Activated CD4-positive, alpha-beta T cell treated with anti-CD3 and anti-CD28 coated beads for 4 hours (primary cell): ENCODE results near the gene CARM1.
"Not testable (repeated sequence)": the region's sequence is repeated elsewhere in the genome, so short reads cannot be mapped to it uniquely, and the experiment has no call there.

ENCODE experiments used
- DNase-seq, 2 donors: peaks; one replicate each; pipeline ENCODE4 v3.0.0-alpha.2; 2020

The CARM1 gene

GRCh38 chr19:10870955-10871603 is at the start of gene CARM1:
Gene CARM1, plus strand, starts transcription at chr19:10871553. Its CDS starts 150 bp downstream, at chr19:10871703.
- peak; percentile 99 for DNase-seq

GRCh38 chr19:10823690-10824089 is 47.7 kb upstream of the CARM1 start:
- DNase-seq, result no peak

- no peak for DNase-seq
These were observed 45.1 kb upstream of the CARM1 start for GRCh38 chr19:10826231-10826630.

DNA sequence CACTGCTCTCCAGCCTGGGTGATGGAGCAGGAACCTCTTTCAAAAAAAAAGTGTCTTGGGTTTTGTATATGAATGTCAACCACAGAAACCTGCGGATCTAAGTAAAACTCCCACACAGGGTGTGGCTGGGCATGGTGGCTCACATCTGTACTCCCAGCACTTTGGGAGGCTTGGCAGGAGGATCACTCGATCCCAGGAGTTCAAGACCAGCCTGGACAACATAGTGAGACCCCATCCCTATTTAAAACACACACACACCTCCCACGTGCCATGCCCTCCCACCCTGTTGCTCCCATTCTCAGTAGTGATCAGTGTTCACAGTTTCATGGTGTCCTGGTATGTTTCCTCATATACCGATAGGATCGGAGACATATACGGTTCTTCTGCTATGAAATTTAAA is 44.5 kb upstream of the CARM1 start:
- DNase-seq, result no peak

DNA sequence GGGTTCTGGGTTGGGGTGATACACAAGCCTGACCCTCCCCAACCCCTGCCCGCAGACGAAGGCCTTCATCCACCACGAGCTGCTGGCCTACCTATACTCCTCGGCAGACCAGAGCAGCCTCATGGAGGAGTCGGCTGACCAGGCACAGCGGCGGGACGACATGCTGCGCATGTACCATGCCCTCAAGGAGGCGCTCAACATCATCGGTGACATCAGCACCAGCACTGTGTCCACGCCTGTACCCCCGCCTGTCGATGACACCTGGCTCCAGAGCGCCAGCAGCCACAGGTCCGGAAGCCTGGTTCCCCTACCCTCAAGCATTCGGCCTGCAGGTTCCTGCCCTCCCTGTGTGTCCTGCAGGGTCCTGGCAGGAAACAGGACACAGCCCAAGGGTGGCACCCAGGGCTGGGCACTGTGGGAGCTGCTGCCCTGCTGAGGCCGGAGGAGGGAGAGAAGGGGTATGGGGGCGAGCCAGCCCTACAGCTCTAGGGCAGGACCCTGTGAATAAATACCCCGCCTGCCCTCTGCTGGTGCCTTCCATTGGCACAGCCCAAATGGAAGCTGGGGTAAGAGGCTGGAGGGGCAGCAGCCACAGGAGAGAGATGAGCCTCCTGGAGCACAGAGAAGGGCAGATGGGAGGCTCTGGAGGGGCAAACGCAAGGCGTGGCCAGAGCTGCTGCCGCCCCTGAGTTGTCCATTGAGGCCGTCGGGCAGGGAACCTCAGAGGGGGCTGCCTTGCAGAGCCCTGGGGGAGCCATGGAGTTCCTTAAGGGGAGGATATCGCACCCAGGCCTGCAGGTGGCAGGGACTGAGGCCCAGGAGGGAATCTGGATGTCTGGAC is 42.2 kb upstream of the CARM1 start:
- DNase-seq, result no peak

DNA sequence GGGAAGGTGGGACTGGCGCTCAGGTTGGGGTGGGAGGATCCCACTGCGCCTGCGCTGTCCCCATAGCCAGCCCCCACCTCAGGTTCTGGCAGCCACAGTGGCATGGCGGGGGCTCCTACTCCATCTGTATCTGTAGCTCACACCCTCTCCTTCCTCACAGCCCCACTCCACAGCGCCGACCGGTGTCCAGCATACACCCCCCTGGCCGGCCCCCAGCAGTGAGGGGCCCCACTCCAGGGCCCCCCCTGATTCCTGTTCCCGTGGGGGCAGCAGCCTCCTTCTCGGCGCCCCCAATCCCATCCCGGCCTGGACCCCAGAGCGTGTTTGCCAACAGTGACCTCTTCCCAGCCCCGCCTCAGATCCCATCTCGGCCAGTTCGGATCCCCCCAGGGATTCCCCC is 41.4 kb upstream of the CARM1 start:
- no peak for DNase-seq

DNA sequence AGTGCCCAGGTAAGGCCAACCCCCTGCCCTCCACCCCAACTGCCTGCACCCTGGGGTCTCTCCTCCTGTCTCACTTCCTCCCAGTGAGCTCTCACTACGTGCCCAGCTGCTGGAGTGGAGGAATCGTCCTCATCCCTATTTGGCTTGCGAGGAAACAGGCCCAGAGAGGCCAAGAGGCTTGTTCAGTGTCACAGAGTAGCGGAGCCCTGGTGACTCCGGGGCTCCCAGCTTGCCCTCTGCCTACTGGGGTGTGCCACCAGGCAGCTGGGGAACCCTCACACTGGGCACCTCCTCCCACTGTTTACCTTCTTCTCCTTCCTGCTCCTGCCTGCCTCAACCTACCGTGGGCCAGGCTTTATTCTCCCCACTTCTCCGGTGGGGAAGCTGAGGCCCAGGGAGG is 41.0 kb upstream of the CARM1 start:
- no peak for DNase-seq

DNA sequence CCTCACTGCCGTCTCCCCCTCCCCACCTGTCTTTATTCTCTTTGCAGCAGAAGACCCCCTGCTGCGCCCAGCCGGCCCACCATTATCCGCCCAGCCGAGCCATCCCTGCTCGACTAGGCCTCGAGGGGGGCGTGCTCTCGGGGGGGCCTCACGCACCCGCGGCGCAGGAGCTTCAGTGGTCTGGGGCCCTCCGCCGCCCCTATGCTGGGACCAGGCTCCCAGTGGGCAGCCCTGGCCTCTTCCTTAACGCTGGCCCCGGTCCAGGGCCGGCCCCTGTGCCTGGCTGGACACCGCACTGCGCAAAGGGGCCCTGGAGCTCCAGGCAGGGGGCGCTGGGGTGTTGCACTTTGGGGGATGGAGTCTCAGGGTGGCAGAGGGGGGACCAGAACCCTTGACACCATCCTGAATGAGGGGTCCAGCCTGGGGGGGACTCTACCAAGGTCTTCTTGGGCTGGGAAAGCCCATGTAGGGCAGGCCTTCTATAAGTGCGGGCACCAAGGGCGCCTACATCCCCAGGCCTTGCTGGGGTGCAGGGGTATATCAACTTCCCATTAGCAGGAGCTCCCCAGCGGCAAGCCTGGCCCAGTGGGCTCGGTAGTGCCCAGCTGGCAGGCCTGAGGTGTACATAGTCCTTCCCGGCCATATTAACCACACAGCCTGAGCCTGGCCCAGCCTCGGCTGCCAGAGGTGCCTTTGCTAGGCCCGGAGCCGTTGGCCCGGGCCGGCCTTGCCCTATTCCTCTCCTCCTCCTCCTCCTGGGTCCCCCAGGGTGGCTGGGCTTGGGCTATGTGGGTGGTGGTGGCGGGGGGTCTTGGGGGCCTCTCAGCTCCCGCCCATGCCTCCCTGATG is 40.2 kb upstream of the CARM1 start:
- DNase-seq, result no peak

DNA sequence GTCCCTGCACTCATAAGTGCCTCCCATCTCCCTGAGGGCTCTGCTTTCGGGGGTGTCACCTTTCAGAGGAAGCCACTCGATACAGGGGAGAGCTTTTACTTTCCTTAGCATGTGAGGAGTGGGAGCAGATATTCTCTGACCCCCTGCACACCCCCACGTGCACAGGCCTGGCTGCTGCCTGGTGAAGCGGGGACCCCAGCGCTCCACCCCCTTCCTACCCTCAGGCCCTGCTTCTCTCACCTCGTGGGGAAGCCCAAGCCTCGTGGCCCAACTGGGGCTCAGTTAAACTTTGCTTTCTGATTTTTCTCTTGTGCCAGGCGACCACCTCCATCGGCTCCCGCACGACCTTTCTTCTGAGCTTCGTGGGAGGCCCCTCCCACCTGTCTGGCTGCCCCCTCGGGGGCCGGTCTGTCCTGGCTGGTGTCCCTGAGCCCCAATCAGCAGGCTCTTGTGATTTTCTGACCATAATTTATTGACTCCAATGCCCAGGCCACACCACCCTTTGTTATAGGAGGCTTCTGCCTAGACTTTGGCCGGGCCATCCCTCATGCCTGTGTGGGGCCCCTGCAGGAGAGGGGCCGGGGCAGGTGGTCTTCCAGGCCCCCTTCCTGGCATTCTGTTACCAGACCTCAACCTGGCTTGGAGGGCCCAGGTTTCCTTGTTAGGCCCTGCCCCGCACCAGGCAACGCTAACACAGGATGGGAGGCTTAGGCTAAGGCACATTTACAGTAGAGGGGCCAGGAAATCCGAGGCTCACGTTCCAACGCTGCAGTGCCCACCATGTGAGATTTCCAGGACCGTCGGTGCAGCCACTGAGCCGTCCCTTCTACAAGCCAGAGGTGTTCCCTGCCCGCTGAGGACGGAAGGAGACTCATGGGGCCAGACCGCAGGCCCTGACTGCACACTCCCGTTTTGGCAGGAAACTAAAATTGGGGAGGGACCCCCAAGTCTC is 39.1 kb upstream of the CARM1 start:
- DNase-seq, result no peak

DNA sequence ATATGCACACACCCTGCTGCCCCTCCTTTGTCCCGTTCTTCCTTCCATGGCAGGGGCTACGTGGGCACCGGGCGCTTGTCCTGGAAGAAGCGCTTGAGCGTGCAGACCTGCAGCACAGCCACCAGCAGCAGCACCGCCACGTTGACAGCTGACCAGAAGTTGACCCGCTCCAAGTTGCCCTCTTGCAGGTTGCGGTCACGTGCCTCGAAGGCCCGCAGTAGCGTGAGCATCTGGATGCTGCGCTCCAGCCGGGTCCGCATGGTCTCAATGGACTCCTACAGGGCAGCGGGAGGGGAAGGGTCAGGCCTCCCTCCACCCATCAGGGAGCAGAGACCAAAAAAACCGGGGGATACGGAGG is 38.4 kb upstream of the CARM1 start:
- no peak for DNase-seq

- DNase-seq, result no peak
These were observed 36.1 kb upstream of the CARM1 start for GRCh38 chr19:10835089-10835753.

- DNase-seq, result peak; percentile 94 to 97
These were observed 35.4 kb upstream of the CARM1 start, which contains the start of gene TMED1 for GRCh38 chr19:10835754-10836478. Gene TMED1, minus strand, starts transcription at chr19:10836212. Its CDS starts 21 bp downstream, at chr19:10836191.

GRCh38 chr19:10836479-10837330 is 34.6 kb upstream of the CARM1 start:
- peak; percentile 76 to 80 for DNase-seq

DNA sequence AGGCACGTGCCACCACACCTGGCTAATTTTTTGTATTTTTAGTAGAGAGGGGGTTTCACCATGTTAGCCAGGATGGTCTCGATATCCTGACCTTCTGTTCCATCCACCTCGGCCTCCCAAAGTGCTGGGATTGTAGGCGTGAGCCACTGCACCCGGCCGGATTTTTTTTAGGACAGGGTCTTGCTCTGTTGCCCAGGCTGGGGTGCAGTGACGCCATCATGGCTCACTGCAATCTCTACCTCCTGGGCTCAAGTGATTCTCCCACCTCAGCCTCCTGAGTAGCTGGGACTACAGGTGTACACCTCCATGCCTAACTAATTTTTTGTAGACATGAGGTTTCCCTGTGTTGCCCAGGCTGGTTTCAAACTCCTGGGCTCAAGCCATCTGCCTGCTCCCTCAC is 33.7 kb upstream of the CARM1 start:
- DNase-seq, result not testable (repeated sequence)

GRCh38 chr19:10838377-10838776 is 33.0 kb upstream of the CARM1 start:
- DNase-seq, result no peak

GRCh38 chr19:10839114-10840050 is 32.0 kb upstream of the CARM1 start:
- no peak for DNase-seq

DNA sequence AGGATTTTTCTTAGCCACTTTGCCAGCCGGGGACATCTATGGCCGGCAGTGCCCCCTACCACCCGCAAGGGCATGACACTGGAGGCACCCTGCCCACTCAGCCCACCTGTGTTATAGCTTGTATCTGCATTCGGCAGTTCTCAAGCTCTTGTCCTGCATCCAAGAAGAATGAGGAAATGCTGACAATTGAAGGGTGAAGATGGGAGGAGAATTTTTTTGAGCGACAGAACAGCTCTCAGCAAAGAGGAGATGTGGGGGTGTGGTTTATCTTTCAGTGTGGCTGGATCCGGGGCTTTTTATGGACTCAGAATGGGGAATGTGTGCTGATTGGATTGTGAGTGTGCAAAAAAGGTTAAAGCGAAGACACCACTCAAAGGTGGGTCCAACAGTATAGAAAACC is 28.6 kb upstream of the CARM1 start:
- DNase-seq, result no peak

DNA sequence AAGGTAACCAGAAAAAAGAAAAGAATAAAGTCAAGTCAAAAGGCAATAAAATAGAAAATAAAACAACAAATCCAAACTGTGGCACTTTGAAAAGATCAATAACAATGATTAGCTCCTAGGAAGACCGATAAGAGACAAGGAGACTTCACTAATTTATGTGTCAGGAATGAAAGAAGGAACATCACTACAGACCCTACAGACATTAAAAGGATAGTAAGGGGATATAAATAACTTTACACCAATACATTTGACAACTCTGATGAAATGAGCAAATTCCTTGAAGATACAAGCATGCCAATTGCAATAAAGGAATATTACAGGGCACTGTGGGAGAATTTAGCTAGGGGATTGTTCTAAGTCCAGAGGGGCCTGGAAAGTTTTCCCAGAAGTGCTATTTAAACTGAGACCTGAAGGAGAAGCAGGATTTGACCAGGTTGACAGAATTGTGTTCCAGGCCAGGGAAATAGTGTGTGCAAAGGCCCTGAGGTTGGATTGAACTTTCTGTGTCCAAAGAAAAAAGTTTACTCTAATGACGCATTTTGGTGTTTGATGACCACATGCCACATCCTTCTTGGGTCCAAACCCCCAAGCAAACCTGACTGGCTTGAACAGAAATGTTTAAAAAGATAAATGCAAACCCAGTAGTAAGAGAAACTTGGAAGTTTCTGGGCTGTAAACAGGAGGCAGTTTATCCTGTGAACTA is 24.7 kb upstream of the CARM1 start:
- no peak for DNase-seq
